Endothelial cell of umbilical vein (primary cell): ENCODE measurements around the gene BTBD10. TPM values are rescaled to one million over a fixed set of nuclear protein-coding genes. Genes with fewer than 3 reads are reported as not detected.

ENCODE experiments used
- BruUV-seq: library from RNA; stranded (reverse); fragments of 400-500 nt; replicated peaks from 2 replicates; lab custom pipeline; 2021; lab: Mats Ljungman, UMichigan
- CTCF ChIA-PET: fragments of 300-600, 350-600 bp; sonication (Branson Sonifier 250); formaldehyde crosslinking; loops from one replicate; lab custom pipeline; 2021; ENCODE audit warnings: antibody characterized with exemption, inconsistent platforms; lab: Charles Lee
- POLR2A ChIA-PET: fragments of 300-600, 350-600 bp; sonication (Branson Sonifier 250); formaldehyde crosslinking; loops from one replicate; lab custom pipeline; 2021; ENCODE audit warnings: antibody characterized with exemption, inconsistent platforms; lab: Charles Lee
- DNase-seq: peaks from one replicate; pipeline ENCODE4 v3.0.0-alpha.2; 2011; ENCODE audit warnings: low read depth, low spot score
- FAIRE-seq: peaks from 2 replicates; lab custom pipeline; 2011; peaks lifted over from hg19 to GRCh38; lab: Jason Lieb, UNC
- H2AFZ ChIP-seq: 2 replicates; pipeline ENCODE4 v1.6.0; 2012; ENCODE audit warnings: low read depth, low read length, control low read depth, inconsistent platforms
- H3K27ac ChIP-seq: 2 replicates; pipeline ENCODE4 v1.5.1; 2011; ENCODE audit warnings: low read depth, mild to moderate bottlenecking, control low read depth, low read length, moderate library complexity; ENCODE audit not compliant: insufficient read depth
- H3K27me3 ChIP-seq, 2 experiments: 2 replicates each; pipeline versions ENCODE4 v1.6.0 to v1.6.1; 2011; ENCODE audit warnings: low read length in 2 of 2, mixed read lengths in 1 of 2; ENCODE audit not compliant: control insufficient read depth in 2 of 2, insufficient read depth in 2 of 2
- H3K36me3 ChIP-seq, 2 experiments: 2 replicates in 1 of 2; 3 replicates in 1 of 2; pipeline ENCODE4 v1.5.1; 2011; ENCODE audit warnings: low read length in 2 of 2, mild to moderate bottlenecking in 1 of 2, moderate library complexity in 1 of 2; ENCODE audit not compliant: control insufficient read depth in 2 of 2, insufficient read depth in 2 of 2; ENCODE audit errors: extremely low read depth in 1 of 2
- H3K4me1 ChIP-seq: 3 replicates; pipeline ENCODE4 v1.5.1; 2011; ENCODE audit warnings: mild to moderate bottlenecking, low read length; ENCODE audit not compliant: control insufficient read depth, insufficient read depth; ENCODE audit errors: extremely low read depth
- H3K4me2 ChIP-seq: 2 replicates; pipeline ENCODE4 v1.6.1; 2011; ENCODE audit warnings: low read length, control low read depth, mixed read lengths; ENCODE audit not compliant: insufficient read depth
- H3K4me3 ChIP-seq, 3 experiments: fragments of 200-600 bp in 1 of 3; sonication (generic), shearing (Covaris generic) in 1 of 3; replicated peaks in 1 of 3; 2 replicates each; pipeline ENCODE4 v1.5.1; 2011 to 2016; ENCODE audit warnings: control low read depth in 3 of 3, low read length in 3 of 3, mild to moderate bottlenecking in 2 of 3, inconsistent platforms in 1 of 3, low read depth in 1 of 3, moderate library complexity in 1 of 3; ENCODE audit not compliant: insufficient read depth in 1 of 3
- H3K79me2 ChIP-seq: 2 replicates; pipeline ENCODE4 v1.6.0; 2012; ENCODE audit warnings: low read length, inconsistent platforms; ENCODE audit not compliant: control insufficient read depth, insufficient read depth
- H3K9ac ChIP-seq: replicated peaks from 2 replicates; pipeline ENCODE3; 2011; ENCODE audit warnings: low read length, control low read depth; ENCODE audit not compliant: insufficient read depth; ENCODE audit errors: extremely low read depth
- H3K9me1 ChIP-seq: replicated peaks from 3 replicates; pipeline ENCODE4 v1.6.0; 2011; ENCODE audit warnings: mild to moderate bottlenecking, low read length; ENCODE audit not compliant: control insufficient read depth, insufficient read depth; ENCODE audit errors: extremely low read depth
- H3K9me3 ChIP-seq: replicated peaks from 2 replicates; pipeline ENCODE4 v1.5.1; 2012; ENCODE audit warnings: low read length, inconsistent platforms; ENCODE audit not compliant: control insufficient read depth, insufficient read depth
- H4K20me1 ChIP-seq: replicated peaks from 2 replicates; pipeline ENCODE3; 2011; ENCODE audit warnings: mild to moderate bottlenecking, low read length; ENCODE audit not compliant: control insufficient read depth, insufficient read depth; ENCODE audit errors: extremely low read depth
- CTCF ChIP-seq, 2 donors: IDR thresholded peaks; 1 replicate in 1 of 2; 2 replicates in 1 of 2; pipeline ENCODE4 v1.5.1; 2011; ENCODE audit warnings: low read length in 2 of 2, mild to moderate bottlenecking in 2 of 2, moderate library complexity in 2 of 2, control low read depth in 1 of 2, inconsistent platforms in 1 of 2, low read depth in 1 of 2; ENCODE audit not compliant: insufficient read depth in 1 of 2; ENCODE audit errors: extremely low read depth in 1 of 2
- EZH2 ChIP-seq: IDR thresholded peaks from 2 replicates; pipeline ENCODE4 v1.6.1; 2012; ENCODE audit warnings: borderline replicate concordance, low read depth, mild to moderate bottlenecking, moderate library complexity, low read length, inconsistent platforms; ENCODE audit not compliant: severe bottlenecking
- FOS ChIP-seq: IDR thresholded peaks from 2 replicates; pipeline ENCODE4 v1.6.1; 2011; ENCODE audit warnings: mild to moderate bottlenecking, low read length, moderate library complexity, borderline replicate concordance; ENCODE audit not compliant: insufficient read depth
- GATA2 ChIP-seq: IDR thresholded peaks from 2 replicates; pipeline ENCODE4 v1.7.0; 2011; ENCODE audit warnings: low read depth, mild to moderate bottlenecking, moderate library complexity, mixed read lengths, low read length; ENCODE audit not compliant: insufficient read length, insufficient read depth
- JUN ChIP-seq: IDR thresholded peaks from 2 replicates; pipeline ENCODE4 v1.6.1; 2011; ENCODE audit warnings: borderline replicate concordance, low read depth; ENCODE audit not compliant: insufficient read length, insufficient read depth
- MYC ChIP-seq: IDR thresholded peaks from one replicate; pipeline ENCODE4 v1.6.1; 2011; ENCODE audit warnings: mild to moderate bottlenecking, low read depth, low read length
- POLR2AphosphoS5 ChIP-seq: IDR thresholded peaks from 2 replicates; pipeline ENCODE4 v1.6.1; 2012; ENCODE audit warnings: low read depth, mild to moderate bottlenecking, control low read depth, low read length, moderate library complexity; ENCODE audit not compliant: insufficient read depth
- dilution Hi-C: fragments of 300-500 bp; cut with MboI; formaldehyde crosslinking; loops from one replicate; pipeline ENCODE4 v1.15.0; 2019; ENCODE audit warnings: low sequenced_read_pairs; ENCODE audit not compliant: extremely low pct_ligation_motif_present
- intact Hi-C: fragments of 100-400 bp; cut with micrococcal nuclease; formaldehyde crosslinking; loops from one replicate; pipeline ENCODE4 v1.10.0; 2022
- polyA plus RNA-seq, 4 experiments: library from polyadenylated mRNA; depleted of rRNA in 3 of 4; stranded (reverse) in 3 of 4; unstranded in 1 of 4; fragments of >200 nt; gene quantifications; 2 replicates each; pipeline versions ENCODE4 v1.2.1 to v1.2.3, GENCODE V29; 2011 to 2012; ENCODE audit warnings: missing spikeins in 1 of 4
- total RNA-seq: library from RNA; stranded (reverse); gene quantifications from 2 replicates; pipeline ENCODE4 v1.2.3, GENCODE V29; 2021
- TF ChIP-seq, protein P1 (sequence below): IDR thresholded peaks from 2 replicates; pipeline ENCODE4 v1.6.1; 2011; ENCODE audit not compliant: insufficient read depth, insufficient read length

BTBD10 gene
- total and polyA plus RNA-seq, 2 donors (not counting 3 experiments of a cell fraction or from before 2014, with no cell fraction given): 31.7 to 49.6 TPM

GRCh38 chr11:13391217-13391616 lies 71.8 kb downstream of the BTBD10 start:
- no peak overlapping the region for H2AFZ ChIP-seq
- no TSS peak for BruUV-seq
- POLR2A ChIA-PET: no interaction called here
- no peaks in the 10 kb centered on the region for H4K20me1 ChIP-seq
- H3K27ac ChIP-seq: no peak overlapping the region
- no peak for FAIRE-seq
- DNase-seq: no peak
- no peak overlapping the region for H3K9ac ChIP-seq
- dilution Hi-C loops (no loop called here), intact Hi-C loops (no loop called here)
- H3K9me3 ChIP-seq: no peaks in the 10 kb centered on the region
- no peaks in the 10 kb centered on the region for H3K27me3 ChIP-seq
- H3K4me2 ChIP-seq: no peak overlapping the region
- peaks cover 6 to 7% of the 10 kb centered on the region in 2 experiments for H3K36me3 ChIP-seq
- CTCF ChIA-PET: interaction anchor here (1.4 to 1.8 kb wide), 3 partner anchors 10 to 181 kb away, joined by 3 to 6 read pairs (median 3); no protein-coding TSS in a partner anchor
- TF ChIP-seq FOS (no peak), GATA2 (no peak), CTCF (IDR thresholded peaks at IDR 0.05; ENCODE audit: extremely low read depth in 1 of 2, insufficient read depth in 1 of 2, low read depth in 1 of 2, low read length in 2 of 2) (no peak), EZH2 (no peak), JUN (no peak), MYC (no peak), POLR2AphosphoS5 (no peak)
- TF ChIP-seq, protein P1, sequence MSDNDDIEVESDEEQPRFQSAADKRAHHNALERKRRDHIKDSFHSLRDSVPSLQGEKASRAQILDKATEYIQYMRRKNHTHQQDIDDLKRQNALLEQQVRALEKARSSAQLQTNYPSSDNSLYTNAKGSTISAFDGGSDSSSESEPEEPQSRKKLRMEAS: no peak
- peaks cover 2% of the 10 kb centered on the region for H3K79me2 ChIP-seq
- no peak overlapping the region for H3K4me3 ChIP-seq
- H3K9me1 ChIP-seq: no peaks in the 10 kb centered on the region
- H3K4me1 ChIP-seq: no peaks in the 10 kb centered on the region
